Astrocyte of the cerebellum (primary cell): ENCODE results near the gene MTERF4.

Source experiments
- DNase-seq: peaks from one replicate; pipeline ENCODE4 v3.0.0-alpha.2; 2011; ENCODE audit warnings: low read depth
- H3K4me3 ChIP-seq: 2 replicates; pipeline ENCODE4 v1.5.1; 2011; ENCODE audit warnings: mild to moderate bottlenecking, low read depth, low read length, moderate library complexity
- CTCF ChIP-seq: IDR thresholded peaks from 2 replicates; pipeline ENCODE4 v1.5.1; 2012; ENCODE audit warnings: low read length, low read depth, moderate library complexity, mild to moderate bottlenecking; ENCODE audit errors: missing control alignments
- in situ Hi-C: cut with HindIII; loops from 2 replicates; pipeline ENCODE4 v1.10.0; 2017; ENCODE audit warnings: low sequenced_read_pairs

The MTERF4 gene

GRCh38 chr2:241080405-241081189 lies 21.5 kb downstream of the MTERF4 start:
- H3K4me3 ChIP-seq, result no peak overlapping the region
- in situ Hi-C loops, result loop anchor here (5.0 to 25.0 kb wide), 2 partner anchors 143 to 233 kb away; no protein-coding TSS in a partner anchor
- DNase-seq, result no peak
- TF ChIP-seq CTCF, result no peak

- in situ Hi-C loops, result loop anchor here (25.0 kb wide), 1 partner anchor 138 kb away; no protein-coding TSS in a partner anchor
- DNase-seq, result no peak
- no peak for TF ChIP-seq CTCF
Observed at GRCh38 chr2:241074901-241075540, 27.1 kb downstream of the MTERF4 start.

GRCh38 chr2:241074065-241074818 lies 27.8 kb downstream of the MTERF4 start:
- no peak overlapping the region for H3K4me3 ChIP-seq
- in situ Hi-C loops, result no loop called here

More at GRCh38 chr2:241074901-241075540, 27.1 kb downstream of the MTERF4 start:
- no peak overlapping the region for H3K4me3 ChIP-seq

GRCh38 chr2:241073166-241074064 lies 28.7 kb downstream of the MTERF4 start:
- in situ Hi-C loops, result no loop called here
- DNase-seq, result no peak
- no peak overlapping the region for H3K4me3 ChIP-seq

More at GRCh38 chr2:241074065-241074818, 27.8 kb downstream of the MTERF4 start:
- TF ChIP-seq CTCF, result no peak
- DNase-seq, result no peak

GRCh38 chr2:241072553-241073165 lies 29.4 kb downstream of the MTERF4 start:
- H3K4me3 ChIP-seq, result no peak overlapping the region
- in situ Hi-C loops, result no loop called here
- TF ChIP-seq CTCF, result no peak
- no peak for DNase-seq

More at GRCh38 chr2:241073166-241074064, 28.7 kb downstream of the MTERF4 start:
- no peak for TF ChIP-seq CTCF
